ENCODE data around the gene PI4KB. TPM values are rescaled to one million over a fixed set of nuclear protein-coding genes. Genes with fewer than 3 reads are reported as not detected.

The PI4KB gene
- total RNA-seq, 6 experiments from 2014 or later, result 20.0 to 24.7 (median 22.7) TPM

DNA sequence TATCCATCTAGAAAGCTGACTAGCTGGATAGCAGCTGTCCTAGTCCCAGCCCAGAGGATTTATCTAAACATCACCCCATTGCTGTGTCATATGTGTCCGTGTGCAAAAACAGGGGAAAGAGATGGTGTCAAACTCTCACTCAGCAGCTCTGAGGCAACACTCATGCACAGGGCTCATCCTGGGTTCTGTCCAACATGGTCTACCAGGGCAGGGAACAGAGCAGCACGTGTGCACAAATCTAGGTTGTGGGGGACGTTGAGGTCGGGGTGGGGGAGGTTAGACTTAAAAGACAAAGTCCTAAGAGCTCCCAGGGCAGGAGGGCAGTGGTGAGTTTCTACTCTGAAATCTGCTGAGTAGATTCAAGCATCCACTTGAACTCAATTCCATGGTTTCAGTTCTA lies 16.2 kb downstream of the PI4KB start:
- Histone ChIP-seq H3K27ac (peak overlapping the region in 1 of 3 donors; percentile 54), H3K27me3 (no peaks in the 10 kb centered on the region), H3K4me1 (peaks cover 6 to 58% (median 33%) of the 10 kb centered on the region in 4 donors), H3K4me3 (no peak overlapping the region), H3K9me3 (no peaks in the 10 kb centered on the region), H3K36me3 (peaks cover 0 to 37% (median 16%) of the 10 kb centered on the region in 4 donors)
- WGBS (ENCODE audit: insufficient coverage, low coverage, low lambda C conversion rate, missing lambda C conversion rate), result 33% methylated on average over 3 of the region's 4 CpGs
- TF ChIP-seq, protein P1, sequence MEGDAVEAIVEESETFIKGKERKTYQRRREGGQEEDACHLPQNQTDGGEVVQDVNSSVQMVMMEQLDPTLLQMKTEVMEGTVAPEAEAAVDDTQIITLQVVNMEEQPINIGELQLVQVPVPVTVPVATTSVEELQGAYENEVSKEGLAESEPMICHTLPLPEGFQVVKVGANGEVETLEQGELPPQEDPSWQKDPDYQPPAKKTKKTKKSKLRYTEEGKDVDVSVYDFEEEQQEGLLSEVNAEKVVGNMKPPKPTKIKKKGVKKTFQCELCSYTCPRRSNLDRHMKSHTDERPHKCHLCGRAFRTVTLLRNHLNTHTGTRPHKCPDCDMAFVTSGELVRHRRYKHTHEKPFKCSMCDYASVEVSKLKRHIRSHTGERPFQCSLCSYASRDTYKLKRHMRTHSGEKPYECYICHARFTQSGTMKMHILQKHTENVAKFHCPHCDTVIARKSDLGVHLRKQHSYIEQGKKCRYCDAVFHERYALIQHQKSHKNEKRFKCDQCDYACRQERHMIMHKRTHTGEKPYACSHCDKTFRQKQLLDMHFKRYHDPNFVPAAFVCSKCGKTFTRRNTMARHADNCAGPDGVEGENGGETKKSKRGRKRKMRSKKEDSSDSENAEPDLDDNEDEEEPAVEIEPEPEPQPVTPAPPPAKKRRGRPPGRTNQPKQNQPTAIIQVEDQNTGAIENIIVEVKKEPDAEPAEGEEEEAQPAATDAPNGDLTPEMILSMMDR (IDR thresholded peaks at IDR 0.05), result no peak
- TF ChIP-seq POLR2A (IDR thresholded peaks at IDR 0.05), result no peak
- intact Hi-C loops (cut with DNase I), result no loop called here
- ATAC-seq, result no peak
- no peak for DNase-seq

DNA sequence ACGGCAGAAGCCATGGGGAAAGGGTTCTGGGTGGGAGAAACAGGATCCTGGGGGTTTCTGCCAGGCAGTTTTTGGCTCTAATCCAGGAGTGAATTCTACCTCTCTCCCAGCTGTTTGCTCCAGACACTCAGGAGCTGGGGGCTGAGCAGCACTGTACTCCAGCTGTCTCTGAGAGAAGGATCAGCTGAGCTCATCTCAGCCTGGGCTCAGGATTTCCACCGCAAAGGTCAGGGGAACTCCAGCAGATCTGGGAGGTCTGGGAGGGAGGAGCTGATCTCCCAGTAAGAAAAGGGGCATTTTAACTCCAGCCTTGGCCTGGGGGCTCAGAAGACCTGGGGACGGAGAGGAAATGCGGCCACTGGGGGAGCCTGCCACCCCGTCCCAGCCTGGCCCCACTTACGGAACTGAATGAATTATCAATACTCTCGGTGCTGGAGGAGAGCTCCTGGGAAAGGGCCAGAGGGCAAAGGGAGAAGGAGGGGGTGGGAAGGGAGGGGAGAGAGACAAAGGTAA lies 17.3 kb downstream of the PI4KB start:
- Histone ChIP-seq H3K27ac (peak overlapping the region; percentile 24 to 38 (median 35)), H3K4me1 (peaks cover 6 to 58% (median 33%) of the 10 kb centered on the region in 4 donors), H3K36me3 (peaks cover 0 to 40% (median 19%) of the 10 kb centered on the region in 4 donors), H3K9me3 (no peaks in the 10 kb centered on the region), H3K27me3 (no peaks in the 10 kb centered on the region), H3K4me3 (no peak overlapping the region)
- TF ChIP-seq, protein P1 (IDR thresholded peaks at IDR 0.05), result no peak
- peak; percentile 34 for TF ChIP-seq POLR2A (IDR thresholded peaks at IDR 0.05)
- 32% methylated on average over 7 of the region's 7 CpGs for WGBS (ENCODE audit: insufficient coverage, low coverage, low lambda C conversion rate, missing lambda C conversion rate)
- peak; percentile 37 to 64 (median 58) for ATAC-seq
- DNase-seq, result peak in 1 of 3 donors; percentile 68
- intact Hi-C loops (cut with DNase I), result no loop called here

DNA sequence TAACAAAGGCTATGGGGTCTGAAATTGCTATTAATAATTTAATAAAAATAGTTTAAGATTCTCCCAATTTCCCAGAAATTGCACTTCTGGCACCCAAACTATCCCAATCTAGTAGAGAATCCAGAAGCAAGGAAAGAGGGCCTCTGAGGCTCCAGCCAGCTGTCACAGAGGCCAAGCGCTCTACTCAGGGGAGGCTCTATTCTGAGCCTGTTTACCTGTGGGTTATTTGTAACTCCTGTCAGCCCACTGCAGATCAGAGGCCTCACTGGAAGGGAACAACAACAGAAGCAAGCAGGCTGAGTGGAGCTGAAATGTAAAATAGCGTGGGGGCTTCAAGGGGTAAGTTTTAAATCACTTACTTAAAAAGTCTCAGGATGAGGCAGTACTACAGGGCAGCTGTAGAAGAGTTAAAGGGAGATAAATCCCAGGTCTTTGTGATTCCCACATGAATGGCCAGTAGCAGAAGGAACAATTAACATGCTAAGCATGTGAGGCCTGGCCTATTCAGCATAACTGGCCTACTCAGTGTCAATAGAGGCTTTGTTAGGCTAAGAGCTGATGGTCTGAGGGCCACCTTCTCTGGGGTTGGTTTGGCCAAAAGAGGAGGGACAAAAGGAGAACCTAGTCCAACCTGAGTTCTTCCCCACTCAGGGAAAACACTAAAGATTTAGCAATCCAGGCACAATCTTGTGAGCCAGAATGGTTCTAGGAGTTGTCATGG lies 32.3 kb downstream of the PI4KB start:
- H3K36me3 ChIP-seq, result peaks cover 0 to 90% (median 48%) of the 10 kb centered on the region in 4 donors
- H3K4me1 ChIP-seq, result no peaks in the 10 kb centered on the region
- intact Hi-C loops (cut with DNase I), result loop anchor here in 1 of 2 donors (10.0 kb wide), 1 partner anchor 120 kb away; no protein-coding TSS in a partner anchor
- no peaks in the 10 kb centered on the region for H3K27me3 ChIP-seq
- TF ChIP-seq, protein P1 (IDR thresholded peaks at IDR 0.05), result no peak
- no peak for TF ChIP-seq POLR2A (IDR thresholded peaks at IDR 0.05)
- H3K9me3 ChIP-seq, result no peaks in the 10 kb centered on the region
- 100% methylated on average over 2 of the region's 2 CpGs for WGBS (ENCODE audit: insufficient coverage, low coverage, low lambda C conversion rate, missing lambda C conversion rate)
- no peak overlapping the region for H3K27ac ChIP-seq
- ATAC-seq (no peak), DNase-seq (no peak)
- H3K4me3 ChIP-seq, result no peak overlapping the region

DNA sequence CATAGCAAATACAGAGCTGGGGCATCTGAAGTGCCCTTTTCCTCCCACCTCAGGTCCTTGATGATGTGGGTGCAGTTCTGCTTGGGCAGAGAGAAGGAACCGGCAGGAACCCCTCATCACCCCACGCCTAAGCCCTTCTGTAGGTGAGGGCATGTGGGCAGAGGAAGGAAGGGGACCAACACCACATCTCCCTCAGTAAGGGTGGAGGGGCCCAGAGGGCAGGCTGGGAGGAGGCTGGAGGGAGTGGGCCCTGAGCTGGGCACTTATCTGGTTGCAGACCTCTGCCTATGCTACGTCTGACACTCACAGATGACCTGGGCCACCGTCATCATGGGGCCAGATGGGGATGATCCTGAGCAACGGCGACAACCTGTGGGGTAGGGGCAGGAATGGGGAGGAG lies 34.1 kb downstream of the PI4KB start:
- no peak overlapping the region for H3K4me3 ChIP-seq
- DNase-seq (no peak), ATAC-seq (no peak)
- no peaks in the 10 kb centered on the region for H3K27me3 ChIP-seq
- intact Hi-C loops (cut with DNase I), result loop anchor here in 1 of 2 donors (10.0 kb wide), 1 partner anchor 122 kb away; no protein-coding TSS in a partner anchor
- no peak overlapping the region for H3K27ac ChIP-seq
- no peaks in the 10 kb centered on the region for H3K9me3 ChIP-seq
- no peaks in the 10 kb centered on the region for H3K4me1 ChIP-seq
- 81% methylated on average over 4 of the region's 6 CpGs for WGBS (ENCODE audit: insufficient coverage, low coverage, low lambda C conversion rate, missing lambda C conversion rate)
- TF ChIP-seq POLR2A (IDR thresholded peaks at IDR 0.05), result no peak
- TF ChIP-seq, protein P1 (IDR thresholded peaks at IDR 0.05), result no peak
- peaks cover 0 to 77% (median 37%) of the 10 kb centered on the region in 4 donors for H3K36me3 ChIP-seq

Measured in right lobe of liver (tissue), 6 donors.